IPS-18a (cell line): Measurements from ENCODE around the gene DNMT1.

ENCODE experiments used
- H3K27ac ChIP-seq: one replicate; pipeline ENCODE4 v1.5.1; 2013; ENCODE audit warnings: low read length
- H3K27me3 ChIP-seq: one replicate; pipeline ENCODE4 v1.6.1; 2013; ENCODE audit warnings: mild to moderate bottlenecking, low read length; ENCODE audit not compliant: control insufficient read depth, insufficient read depth
- H3K36me3 ChIP-seq: one replicate; pipeline ENCODE4 v1.6.1; 2013; ENCODE audit warnings: low read depth, low read length; ENCODE audit not compliant: control insufficient read depth
- H3K4me1 ChIP-seq: one replicate; pipeline ENCODE4 v1.6.1; 2013; ENCODE audit warnings: low read depth, low read length; ENCODE audit not compliant: control insufficient read depth
- H3K4me3 ChIP-seq: one replicate; pipeline ENCODE4 v1.5.1; 2013; ENCODE audit warnings: low read length
- H3K9ac ChIP-seq: one replicate; pipeline ENCODE4 v1.6.1; 2013; ENCODE audit warnings: mild to moderate bottlenecking, low read length, moderate library complexity
- H3K9me3 ChIP-seq: one replicate; pipeline ENCODE4 v1.6.1; 2013; ENCODE audit warnings: low read depth, low read length; ENCODE audit not compliant: control insufficient read depth

Gene DNMT1

GRCh38 chr19:10095948-10096614 lies 98.7 kb downstream of the DNMT1 start:
- H3K36me3 ChIP-seq, result no peaks in the 10 kb centered on the region
- peaks cover 29% of the 10 kb centered on the region for H3K27me3 ChIP-seq
- no peak overlapping the region for H3K27ac ChIP-seq
- H3K4me1 ChIP-seq, result no peaks in the 10 kb centered on the region
- H3K4me3 ChIP-seq, result peak overlapping the region; percentile 45
- H3K9me3 ChIP-seq, result peaks cover 4% of the 10 kb centered on the region
- peak overlapping the region; percentile 50 for H3K9ac ChIP-seq

- H3K9me3 ChIP-seq, result peaks cover 4% of the 10 kb centered on the region
- H3K36me3 ChIP-seq, result no peaks in the 10 kb centered on the region
- H3K9ac ChIP-seq, result no peak overlapping the region
- peaks cover 29% of the 10 kb centered on the region for H3K27me3 ChIP-seq
- no peak overlapping the region for H3K4me3 ChIP-seq
- no peaks in the 10 kb centered on the region for H3K4me1 ChIP-seq
- H3K27ac ChIP-seq, result no peak overlapping the region
Measured at GRCh38 chr19:10095622-10095947, 99.2 kb downstream of the DNMT1 start.

- peaks cover 4% of the 10 kb centered on the region for H3K9me3 ChIP-seq
- H3K4me1 ChIP-seq, result no peaks in the 10 kb centered on the region
- H3K9ac ChIP-seq, result no peak overlapping the region
- peaks cover 29% of the 10 kb centered on the region for H3K27me3 ChIP-seq
- no peak overlapping the region for H3K4me3 ChIP-seq
- no peak overlapping the region for H3K27ac ChIP-seq
- no peaks in the 10 kb centered on the region for H3K36me3 ChIP-seq
Measured at GRCh38 chr19:10093295-10094186, 101.2 kb downstream of the DNMT1 start.

- H3K27ac ChIP-seq, result no peak overlapping the region
- H3K4me1 ChIP-seq, result no peaks in the 10 kb centered on the region
- no peak overlapping the region for H3K9ac ChIP-seq
- H3K36me3 ChIP-seq, result no peaks in the 10 kb centered on the region
- no peak overlapping the region for H3K4me3 ChIP-seq
- peaks cover 4% of the 10 kb centered on the region for H3K9me3 ChIP-seq
- peaks cover 29% of the 10 kb centered on the region for H3K27me3 ChIP-seq
Measured at GRCh38 chr19:10092648-10093294, 102.0 kb downstream of the DNMT1 start.

GRCh38 chr19:10091895-10092641 lies 102.7 kb downstream of the DNMT1 start:
- Histone ChIP-seq H3K27me3 (peaks cover 31% of the 10 kb centered on the region), H3K4me1 (no peaks in the 10 kb centered on the region), H3K9ac (no peak overlapping the region), H3K9me3 (peaks cover 4% of the 10 kb centered on the region), H3K27ac (no peak overlapping the region), H3K4me3 (no peak overlapping the region), H3K36me3 (no peaks in the 10 kb centered on the region)

GRCh38 chr19:10091370-10091687 lies 103.4 kb downstream of the DNMT1 start:
- no peak overlapping the region for H3K9ac ChIP-seq
- H3K4me3 ChIP-seq, result no peak overlapping the region

GRCh38 chr19:10089801-10090375 lies 104.9 kb downstream of the DNMT1 start:
- H3K27ac ChIP-seq, result no peak overlapping the region

More at GRCh38 chr19:10091370-10091687, 103.4 kb downstream of the DNMT1 start:
- Histone ChIP-seq H3K27me3 (peaks cover 31% of the 10 kb centered on the region), H3K36me3 (no peaks in the 10 kb centered on the region), H3K4me1 (no peaks in the 10 kb centered on the region), H3K27ac (no peak overlapping the region), H3K9me3 (peaks cover 4% of the 10 kb centered on the region)

GRCh38 chr19:10088949-10089554 lies 105.7 kb downstream of the DNMT1 start:
- no peak overlapping the region for H3K4me3 ChIP-seq
- no peak overlapping the region for H3K9ac ChIP-seq
- peaks cover 20% of the 10 kb centered on the region for H3K27me3 ChIP-seq
- no peaks in the 10 kb centered on the region for H3K4me1 ChIP-seq
- H3K9me3 ChIP-seq, result no peaks in the 10 kb centered on the region
- no peaks in the 10 kb centered on the region for H3K36me3 ChIP-seq
- no peak overlapping the region for H3K27ac ChIP-seq

More at GRCh38 chr19:10089801-10090375, 104.9 kb downstream of the DNMT1 start:
- no peaks in the 10 kb centered on the region for H3K9me3 ChIP-seq
- H3K4me3 ChIP-seq, result no peak overlapping the region
- H3K36me3 ChIP-seq, result no peaks in the 10 kb centered on the region
- no peak overlapping the region for H3K9ac ChIP-seq
- no peaks in the 10 kb centered on the region for H3K4me1 ChIP-seq
- peaks cover 28% of the 10 kb centered on the region for H3K27me3 ChIP-seq

- Histone ChIP-seq H3K4me1 (no peaks in the 10 kb centered on the region), H3K9ac (no peak overlapping the region), H3K4me3 (peak overlapping the region; percentile 79)
Measured at GRCh38 chr19:10087296-10088061, 107.3 kb downstream of the DNMT1 start.

GRCh38 chr19:10086591-10087192 lies 108.1 kb downstream of the DNMT1 start:
- Histone ChIP-seq H3K4me1 (no peaks in the 10 kb centered on the region), H3K9me3 (no peaks in the 10 kb centered on the region), H3K4me3 (peak overlapping the region; percentile 79), H3K27ac (no peak overlapping the region), H3K27me3 (peaks cover 20% of the 10 kb centered on the region), H3K36me3 (no peaks in the 10 kb centered on the region), H3K9ac (peak overlapping the region; percentile 28)

More at GRCh38 chr19:10087296-10088061, 107.3 kb downstream of the DNMT1 start:
- H3K36me3 ChIP-seq, result no peaks in the 10 kb centered on the region
- no peaks in the 10 kb centered on the region for H3K9me3 ChIP-seq
- no peak overlapping the region for H3K27ac ChIP-seq
- peaks cover 20% of the 10 kb centered on the region for H3K27me3 ChIP-seq
